WTC11 (cell line): ENCODE results near the gene UGP2.

ENCODE experiments used
- HMGXB4 ChIP-seq: sonication (generic); formaldehyde crosslinking; IDR thresholded peaks from 2 replicates; pipeline ENCODE4 v1.8.1; 2023; ENCODE audit warnings: mild to moderate bottlenecking, moderate library complexity, missing genetic modification reagents
- JUN ChIP-seq: sonication (generic); formaldehyde crosslinking; IDR thresholded peaks from 2 replicates; pipeline ENCODE4 v1.8.0; 2023; ENCODE audit warnings: mild to moderate bottlenecking, missing genetic modification reagents
- TCF7 ChIP-seq: sonication (generic); formaldehyde crosslinking; IDR thresholded peaks from 2 replicates; pipeline ENCODE4 v1.8.0; 2022; ENCODE audit warnings: mild to moderate bottlenecking, low read depth, missing genetic modification reagents, moderate library complexity
- TEAD4 ChIP-seq: sonication (generic); formaldehyde crosslinking; IDR thresholded peaks from 2 replicates; pipeline ENCODE4 v1.8.0; 2022; ENCODE audit warnings: mild to moderate bottlenecking, missing genetic modification reagents
- ZNF121 ChIP-seq: sonication (generic); formaldehyde crosslinking; IDR thresholded peaks from 2 replicates; pipeline ENCODE4 v1.8.0; 2023; ENCODE audit warnings: missing genetic modification reagents
- ZNF317 ChIP-seq: sonication (generic); formaldehyde crosslinking; IDR thresholded peaks from 2 replicates; pipeline ENCODE4 v1.8.1; 2023; ENCODE audit warnings: low read depth, mild to moderate bottlenecking, moderate library complexity, missing genetic modification reagents, borderline replicate concordance
- ZNF423 ChIP-seq: fragments of 250-450 bp; sonication (Bioruptor Pico); IDR thresholded peaks from 2 replicates; pipeline ENCODE4 v2.1.2; 2022; ENCODE audit warnings: mild to moderate bottlenecking, moderate library complexity
- TF ChIP-seq, protein P1 (sequence below): fragments of 200-600 bp; IDR thresholded peaks from 2 replicates; pipeline ENCODE4 v1.8.0; 2022; ENCODE audit warnings: antibody characterized with exemption
- TF ChIP-seq, protein P2 (sequence below): sonication (generic); formaldehyde crosslinking; IDR thresholded peaks from 2 replicates; pipeline ENCODE4 v1.8.1; 2022; ENCODE audit warnings: mild to moderate bottlenecking, missing genetic modification reagents, moderate library complexity, borderline replicate concordance

DNA sequence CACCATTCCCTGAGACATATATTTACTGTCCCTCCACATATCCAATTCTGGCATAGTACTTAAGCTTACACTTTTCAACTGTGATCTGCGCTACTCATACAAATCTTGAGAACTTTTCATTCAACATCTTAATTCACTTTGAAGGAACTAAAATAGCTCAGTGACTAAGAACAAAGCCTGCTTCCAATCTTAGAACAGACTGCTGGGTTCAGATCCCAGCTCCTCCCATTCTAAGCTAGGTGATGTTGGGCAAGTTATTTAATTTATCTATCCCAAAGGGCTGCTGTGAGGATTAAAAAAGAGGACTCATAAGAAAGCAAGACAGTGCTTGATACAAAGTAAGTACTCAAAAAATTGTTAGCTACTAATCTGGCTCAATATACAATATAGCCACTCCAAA is 57.9 kb downstream of the UGP2 start:
- TF ChIP-seq ZNF121 (CRISPR knock-in tag) (no peak), TEAD4 (CRISPR knock-in tag) (no peak), ZNF423 (CRISPR knock-in tag) (no peak), TCF7 (CRISPR knock-in tag) (no peak), HMGXB4 (CRISPR knock-in tag) (no peak), JUN (no peak), ZNF317 (CRISPR knock-in tag) (no peak)
- TF ChIP-seq, protein P1, sequence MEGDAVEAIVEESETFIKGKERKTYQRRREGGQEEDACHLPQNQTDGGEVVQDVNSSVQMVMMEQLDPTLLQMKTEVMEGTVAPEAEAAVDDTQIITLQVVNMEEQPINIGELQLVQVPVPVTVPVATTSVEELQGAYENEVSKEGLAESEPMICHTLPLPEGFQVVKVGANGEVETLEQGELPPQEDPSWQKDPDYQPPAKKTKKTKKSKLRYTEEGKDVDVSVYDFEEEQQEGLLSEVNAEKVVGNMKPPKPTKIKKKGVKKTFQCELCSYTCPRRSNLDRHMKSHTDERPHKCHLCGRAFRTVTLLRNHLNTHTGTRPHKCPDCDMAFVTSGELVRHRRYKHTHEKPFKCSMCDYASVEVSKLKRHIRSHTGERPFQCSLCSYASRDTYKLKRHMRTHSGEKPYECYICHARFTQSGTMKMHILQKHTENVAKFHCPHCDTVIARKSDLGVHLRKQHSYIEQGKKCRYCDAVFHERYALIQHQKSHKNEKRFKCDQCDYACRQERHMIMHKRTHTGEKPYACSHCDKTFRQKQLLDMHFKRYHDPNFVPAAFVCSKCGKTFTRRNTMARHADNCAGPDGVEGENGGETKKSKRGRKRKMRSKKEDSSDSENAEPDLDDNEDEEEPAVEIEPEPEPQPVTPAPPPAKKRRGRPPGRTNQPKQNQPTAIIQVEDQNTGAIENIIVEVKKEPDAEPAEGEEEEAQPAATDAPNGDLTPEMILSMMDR: no peak
- TF ChIP-seq, protein P2, sequence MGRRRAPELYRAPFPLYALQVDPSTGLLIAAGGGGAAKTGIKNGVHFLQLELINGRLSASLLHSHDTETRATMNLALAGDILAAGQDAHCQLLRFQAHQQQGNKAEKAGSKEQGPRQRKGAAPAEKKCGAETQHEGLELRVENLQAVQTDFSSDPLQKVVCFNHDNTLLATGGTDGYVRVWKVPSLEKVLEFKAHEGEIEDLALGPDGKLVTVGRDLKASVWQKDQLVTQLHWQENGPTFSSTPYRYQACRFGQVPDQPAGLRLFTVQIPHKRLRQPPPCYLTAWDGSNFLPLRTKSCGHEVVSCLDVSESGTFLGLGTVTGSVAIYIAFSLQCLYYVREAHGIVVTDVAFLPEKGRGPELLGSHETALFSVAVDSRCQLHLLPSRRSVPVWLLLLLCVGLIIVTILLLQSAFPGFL (CRISPR knock-in tag): no peak
